NCI-H2081 treated with DMSO at 0.1 percent for 48 hours (cell line): ENCODE data around the gene MAML3.

ENCODE experiments used
- DNase-seq: peaks from one replicate; lab custom pipeline; 2025; lab: John Stamatoyannopoulos, UW

MAML3 gene

DNA sequence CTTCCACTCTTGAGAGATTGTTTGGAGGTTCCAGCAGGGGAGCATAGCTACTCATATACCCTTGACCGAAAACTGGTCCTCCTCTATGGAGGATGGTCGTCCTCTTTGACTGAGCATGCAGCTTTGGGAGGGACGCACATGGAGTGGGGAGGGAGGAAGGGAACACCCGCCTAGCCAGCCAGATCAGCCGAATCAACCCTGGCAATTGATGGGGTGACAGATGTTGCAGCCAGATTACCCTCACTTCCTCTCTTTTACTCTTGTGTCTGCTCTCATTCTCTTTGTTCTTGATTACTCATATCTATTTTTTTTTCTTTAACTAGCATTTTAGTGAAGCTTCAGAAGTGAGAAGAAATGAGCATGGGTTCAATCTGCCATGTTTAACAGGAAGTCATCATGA is 468.8 kb downstream of the MAML3 start:
- DNase-seq: no peak

DNA sequence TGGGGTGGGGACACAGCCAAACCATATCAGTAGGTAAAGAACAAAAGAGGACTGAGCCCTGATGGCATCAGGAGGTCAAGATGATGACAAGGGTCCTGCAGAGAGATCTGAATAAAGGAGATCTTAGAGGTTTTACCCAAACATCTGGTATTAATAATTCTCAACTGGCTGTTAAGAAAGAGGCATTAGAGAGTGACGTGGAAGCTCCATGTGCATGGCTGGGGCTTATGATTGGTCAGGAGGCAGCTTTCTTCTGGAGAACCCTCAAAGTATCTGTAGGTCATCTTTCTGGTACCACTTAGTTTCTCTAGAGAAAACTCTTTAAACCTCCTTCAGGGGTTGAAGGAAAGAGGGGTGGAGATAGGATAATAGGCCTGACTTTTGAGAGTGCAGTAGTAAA is 469.6 kb downstream of the MAML3 start:
- DNase-seq: no peak

DNA sequence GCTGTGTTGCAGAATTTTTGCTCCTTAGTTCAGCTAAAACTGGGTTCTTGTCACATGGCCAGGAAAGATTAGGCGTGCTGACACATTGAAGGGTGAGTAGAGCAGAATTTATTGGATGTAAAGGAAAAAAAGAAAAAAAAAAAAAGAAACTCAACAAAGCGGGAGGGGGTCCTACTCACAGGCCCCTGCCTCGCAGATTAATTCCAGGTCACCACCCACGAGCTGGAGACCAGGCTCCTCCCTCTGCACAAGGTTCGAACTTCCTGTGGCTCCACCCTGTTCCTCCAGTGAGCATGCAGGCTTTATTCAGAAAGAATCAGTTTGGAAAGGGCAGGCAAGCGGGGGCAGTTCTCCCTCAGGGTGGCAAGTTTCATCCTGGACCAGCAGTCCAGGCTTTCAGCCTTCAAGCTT is 471.2 kb downstream of the MAML3 start:
- no peak for DNase-seq

DNA sequence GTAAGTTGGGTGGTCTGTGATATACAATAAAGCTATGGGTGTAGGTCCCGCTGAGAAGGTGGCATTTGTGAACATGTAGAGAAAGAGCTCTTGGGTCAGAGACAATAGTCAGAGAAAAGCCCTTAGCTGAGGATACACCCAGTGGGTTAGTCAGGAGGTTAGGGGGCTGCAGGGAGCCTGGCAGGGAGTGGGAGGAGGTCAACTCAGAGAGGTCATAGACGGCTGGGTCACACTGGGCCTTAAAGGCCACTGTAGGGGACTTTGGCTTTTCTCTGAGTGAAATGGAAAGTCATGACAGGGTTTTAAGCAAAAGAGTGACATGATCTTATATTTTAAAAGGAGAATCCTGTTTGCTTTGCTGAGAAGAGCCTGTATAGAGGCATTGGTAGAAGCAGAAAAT is 471.7 kb downstream of the MAML3 start:
- no peak for DNase-seq

DNA sequence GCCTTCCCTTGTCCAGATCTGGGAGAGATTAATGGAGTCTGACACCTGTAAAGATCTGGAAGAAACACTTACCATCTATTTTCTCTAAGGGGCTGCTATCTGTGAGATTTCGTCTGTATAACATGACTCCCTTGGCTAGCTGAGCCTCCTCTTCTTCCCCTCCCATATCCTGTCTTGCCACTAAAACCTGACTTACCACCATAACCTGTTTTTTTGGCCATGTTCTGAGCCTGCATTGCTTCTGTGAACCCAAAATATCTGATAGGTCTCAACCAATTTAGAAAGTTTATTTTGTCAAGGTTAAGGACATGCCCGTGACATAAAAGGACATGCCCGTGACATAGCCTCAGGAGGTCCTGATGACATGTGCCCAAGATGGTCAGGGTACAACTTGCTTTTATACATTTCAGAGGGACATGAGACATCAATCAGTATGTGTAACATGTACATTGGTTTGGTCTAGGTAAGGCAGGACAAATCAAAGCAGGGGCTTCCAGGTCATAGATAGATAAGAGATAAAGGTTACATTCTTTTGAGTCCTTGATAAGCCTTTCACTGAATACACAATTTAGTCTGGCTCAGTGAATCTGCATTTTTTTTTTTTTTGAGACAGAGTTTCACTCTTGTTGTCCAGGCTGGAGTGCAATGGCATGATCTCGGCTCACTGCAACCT is 476.9 kb downstream of the MAML3 start:
- no peak for DNase-seq

DNA sequence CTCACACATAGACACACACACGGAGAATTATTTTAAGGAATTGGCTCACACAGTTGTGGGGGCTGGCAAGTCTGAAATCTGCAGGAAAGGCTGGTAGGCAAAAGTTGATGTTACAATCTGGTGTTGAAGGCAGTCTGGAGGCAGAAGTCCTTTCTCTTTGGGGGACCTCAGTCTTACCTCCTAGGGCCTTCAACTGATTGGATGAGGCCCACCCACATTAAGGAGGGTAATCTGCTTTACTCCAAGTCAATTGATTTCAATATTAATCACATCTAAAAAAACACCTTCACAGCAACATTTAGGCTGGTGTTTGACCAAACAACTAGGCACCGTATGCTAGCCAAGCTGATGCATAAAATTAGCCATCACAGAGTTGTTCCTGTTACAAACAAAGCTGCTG is 477.6 kb downstream of the MAML3 start:
- DNase-seq: no peak

DNA sequence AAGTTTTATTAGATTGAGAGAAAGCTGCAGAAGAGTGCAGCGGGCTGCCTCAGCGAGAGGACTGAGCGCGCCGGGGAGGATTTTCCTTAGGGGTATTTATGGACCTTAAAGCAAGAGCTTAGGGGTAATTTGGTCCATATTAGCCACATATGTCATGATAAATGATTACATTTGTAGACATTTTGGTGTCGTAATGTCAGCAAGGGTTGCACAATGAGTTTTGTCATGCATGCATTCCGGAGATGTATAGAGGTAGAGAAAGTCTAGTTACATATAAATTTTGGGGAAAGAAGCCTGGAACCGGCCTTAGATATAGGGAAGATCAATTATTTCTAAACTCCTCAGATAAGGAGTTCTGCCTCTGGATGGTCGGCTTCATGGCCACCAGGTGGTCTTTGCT is 478.3 kb downstream of the MAML3 start:
- no peak for DNase-seq

DNA sequence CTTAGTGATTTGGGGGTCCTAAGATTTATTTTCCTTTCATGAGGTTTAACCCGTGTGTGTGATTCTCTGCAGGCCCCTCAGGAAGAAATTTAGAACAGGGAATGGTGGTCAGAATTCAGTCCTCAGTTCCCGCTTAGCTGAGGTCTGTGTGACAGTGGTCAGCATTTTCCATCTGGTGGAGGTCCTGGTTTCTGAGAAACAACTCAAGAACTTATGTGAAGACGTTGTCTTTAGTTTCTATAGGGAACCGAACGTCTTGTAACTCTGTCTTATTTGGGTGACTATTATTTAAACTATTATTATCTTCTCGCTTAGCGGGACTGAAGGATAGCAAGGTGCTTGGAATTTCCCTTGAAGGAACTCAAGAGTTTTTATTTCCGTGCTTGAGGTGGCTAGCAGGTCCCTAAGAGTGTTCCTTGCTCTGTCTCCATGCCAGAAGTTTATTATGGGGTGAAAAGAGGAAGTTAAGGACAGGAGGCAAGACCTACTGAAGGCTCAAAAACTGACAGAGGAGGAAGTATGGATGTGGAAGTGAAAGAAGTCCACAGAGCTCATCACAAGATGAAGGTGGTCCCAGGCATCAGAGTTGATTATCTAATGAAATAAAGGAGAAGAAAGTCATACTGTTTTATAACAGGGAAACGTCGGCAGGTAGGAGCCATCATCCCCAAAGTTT is 479.0 kb downstream of the MAML3 start:
- DNase-seq: no peak

DNA sequence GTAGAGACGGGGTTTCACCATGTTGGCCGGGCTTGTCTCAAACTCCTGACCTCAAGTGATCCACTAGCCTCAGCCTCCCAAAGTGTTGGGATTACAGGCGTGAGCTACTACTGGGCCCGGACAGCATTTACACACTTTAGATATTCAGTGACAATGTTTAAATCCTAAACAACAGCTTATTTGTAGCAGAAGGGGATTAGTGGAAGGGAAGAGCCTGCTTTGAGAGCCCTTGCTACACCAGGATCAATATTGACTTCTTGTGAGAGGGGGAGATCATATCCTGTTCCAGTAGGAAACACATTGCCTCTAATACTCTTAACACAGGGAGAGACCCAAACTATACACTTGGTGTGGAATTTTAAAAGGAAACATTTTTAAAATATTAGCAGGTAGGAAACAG is 481.3 kb downstream of the MAML3 start:
- DNase-seq: no peak

DNA sequence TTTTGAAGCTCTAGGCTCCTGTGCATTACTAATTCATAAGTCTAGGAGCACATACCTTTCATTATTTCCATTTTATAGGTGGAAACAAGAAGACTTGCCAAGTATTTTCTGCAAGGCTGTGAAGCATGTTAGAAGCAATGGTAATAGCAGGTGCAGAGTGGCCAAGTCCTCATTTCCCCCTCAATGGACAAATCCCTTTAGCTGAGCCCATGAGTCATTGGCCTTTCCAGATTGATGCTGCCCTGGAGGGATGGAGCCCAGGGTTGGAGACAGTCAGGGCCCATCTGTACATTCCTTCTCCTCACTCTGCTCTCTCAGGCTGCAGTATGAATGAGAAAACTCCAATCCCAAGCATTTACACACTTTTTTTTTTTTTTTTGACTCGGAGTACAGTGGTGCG is 481.8 kb downstream of the MAML3 start:
- no peak for DNase-seq

DNA sequence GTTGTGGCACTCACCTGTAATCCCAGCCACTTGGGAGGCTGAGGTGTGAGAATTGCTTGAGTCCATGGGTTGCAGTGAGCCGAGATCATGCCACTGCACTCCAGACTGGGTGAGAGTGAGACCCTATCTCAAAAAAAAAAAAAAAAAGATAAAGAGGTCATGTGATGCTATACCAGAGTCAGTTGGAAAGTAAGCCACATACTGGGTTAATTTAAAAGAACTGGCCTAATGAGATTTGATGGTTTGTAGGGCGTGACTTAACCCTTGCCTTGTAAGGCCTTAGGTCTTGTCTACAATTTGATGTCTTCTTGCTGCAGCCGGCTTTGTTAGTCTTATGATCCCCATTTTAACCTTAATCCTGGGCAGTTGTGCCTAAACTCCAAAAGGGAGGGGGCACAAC is 483.2 kb downstream of the MAML3 start:
- no peak for DNase-seq

DNA sequence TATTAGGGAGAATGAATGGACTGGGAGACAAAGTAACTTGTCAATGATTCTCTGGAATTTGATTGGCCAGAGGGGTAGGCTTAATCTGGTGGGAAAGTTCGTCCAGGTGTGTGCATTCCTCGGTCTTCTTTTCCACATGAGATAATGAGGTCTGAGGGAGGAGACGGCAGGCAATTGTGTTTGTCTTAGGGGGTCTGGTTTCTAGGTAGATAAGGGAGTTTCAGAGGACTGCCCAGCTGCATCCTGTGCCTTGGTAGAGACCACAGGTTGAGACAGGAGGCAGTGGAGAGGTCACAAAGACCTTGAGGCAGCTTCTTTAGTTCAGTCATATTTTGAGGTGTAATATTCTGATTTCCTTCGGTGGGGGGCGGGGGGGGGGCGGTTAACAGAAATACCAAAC is 484.1 kb downstream of the MAML3 start:
- no peak for DNase-seq

DNA sequence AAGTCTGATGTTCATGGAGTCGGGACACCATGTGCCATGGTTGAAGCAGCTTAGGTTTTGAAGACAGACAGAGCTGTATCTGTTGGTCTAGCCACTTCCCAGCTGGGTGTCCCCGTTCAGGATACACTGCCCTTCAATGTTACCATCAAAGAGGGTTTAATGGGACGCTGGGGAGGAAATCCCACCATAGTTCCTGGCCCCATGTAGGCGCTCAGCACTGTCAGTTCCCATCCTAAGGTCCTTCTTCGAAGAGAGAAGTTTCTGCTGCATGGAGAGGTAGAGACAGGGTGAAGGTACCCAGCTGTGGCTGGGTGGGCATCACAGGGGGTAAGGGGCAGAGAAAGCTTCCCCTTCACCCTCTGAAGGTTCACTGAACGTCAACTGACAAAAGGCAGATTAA is 484.6 kb downstream of the MAML3 start:
- DNase-seq: no peak

DNA sequence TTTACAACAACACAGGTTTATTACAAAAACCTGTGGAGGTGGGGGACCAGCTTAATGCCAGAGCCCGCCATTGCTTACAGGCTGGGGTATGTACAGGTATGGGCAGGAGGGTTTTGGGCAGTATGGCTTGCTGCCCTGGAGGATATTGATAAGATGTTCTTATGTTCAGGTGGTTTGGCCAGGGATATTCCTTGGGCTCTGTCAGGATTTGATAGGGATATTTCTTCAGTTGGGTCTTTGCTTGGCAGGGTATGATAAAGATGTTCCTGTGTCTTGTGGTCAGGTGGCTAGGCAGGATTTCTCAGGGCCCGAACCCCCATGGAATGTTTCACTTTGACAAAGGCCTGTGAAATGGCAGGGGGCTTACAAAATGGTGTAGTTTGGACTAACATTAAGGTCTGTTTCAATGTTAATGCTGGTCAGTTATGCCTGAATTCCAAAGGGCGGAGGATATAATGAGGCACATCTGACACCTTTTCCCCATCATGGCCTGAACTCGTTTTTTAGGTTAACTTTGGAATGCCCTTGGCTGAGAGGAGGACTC is 485.3 kb downstream of the MAML3 start:
- DNase-seq: no peak

DNA sequence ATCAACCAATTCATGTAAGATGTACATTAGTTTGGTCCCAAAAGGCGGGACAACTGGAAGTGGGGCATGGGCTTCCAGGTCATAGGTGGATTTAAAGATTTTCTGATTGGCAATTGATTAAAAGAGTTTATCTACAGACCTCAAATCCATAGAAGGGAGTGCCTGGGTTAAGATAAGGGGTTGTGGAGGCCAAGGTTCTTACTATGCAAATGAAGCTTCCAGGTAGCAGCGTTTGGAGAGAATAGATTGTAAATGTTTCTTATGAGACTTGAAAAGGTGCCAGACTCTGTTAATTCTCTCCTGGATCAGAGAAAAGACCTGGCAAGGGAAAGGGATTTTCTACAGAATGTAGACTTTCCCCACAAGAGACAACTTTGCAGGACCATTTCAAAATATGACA is 485.9 kb downstream of the MAML3 start:
- no peak for DNase-seq
